ENCODE results near the gene OTOP3. TPM values are rescaled to one million over a fixed set of nuclear protein-coding genes. Genes with fewer than 3 reads are reported as not detected.

The OTOP3 gene
- total and polyA plus RNA-seq, 2 donors (not counting 3 experiments of a cell fraction or from before 2014, with no cell fraction given): not detected

GRCh38 chr17:74945543-74945942, 9.8 kb downstream of the OTOP3 start:
- H4K20me1 ChIP-seq (replicated peaks; ENCODE audit: control insufficient read depth, extremely low read depth, insufficient read depth, low read length): no peaks in the 10 kb centered on the region
- DNase-seq (ENCODE audit: low read depth, low spot score): no peak
- dilution Hi-C loops (cut with MboI; ENCODE audit: extremely low pct_ligation_motif_present, low sequenced_read_pairs) (no loop called here), intact Hi-C loops (cut with micrococcal nuclease) (no loop called here)
- no peak overlapping the region for H2AFZ ChIP-seq (ENCODE audit: low read depth, low read length)
- H3K9me1 ChIP-seq (replicated peaks; ENCODE audit: control insufficient read depth, extremely low read depth, insufficient read depth, low read length): no peaks in the 10 kb centered on the region
- H3K36me3 ChIP-seq (ENCODE audit: control insufficient read depth in 2 of 2, extremely low read depth in 1 of 2, insufficient read depth in 2 of 2, low read length in 2 of 2): no peaks in the 10 kb centered on the region
- ChIA-PET CTCF (interaction anchor here (0.9 to 1.7 kb wide), 4 partner anchors 12 to 256 kb away, joined by 3 to 5 read pairs (median 3); no protein-coding TSS in a partner anchor), POLR2A (no interaction called here)
- H3K27ac ChIP-seq (ENCODE audit: insufficient read depth, low read depth, low read length): no peak overlapping the region
- no peaks in the 10 kb centered on the region for H3K9me3 ChIP-seq (replicated peaks; ENCODE audit: control insufficient read depth, insufficient read depth, low read length)
- FAIRE-seq: no peak
- BruUV-seq (replicated peaks): no TSS peak
- H3K27me3 ChIP-seq (ENCODE audit: control insufficient read depth in 2 of 2, insufficient read depth in 2 of 2, low read length in 2 of 2): peaks cover 0 to 2% of the 10 kb centered on the region in 2 experiments
- H3K4me2 ChIP-seq (ENCODE audit: insufficient read depth, low read length): no peak overlapping the region
- TF ChIP-seq JUN (IDR thresholded peaks at IDR 0.05; ENCODE audit: borderline replicate concordance, insufficient read depth, insufficient read length, low read depth) (no peak), MAX (IDR thresholded peaks at IDR 0.05; ENCODE audit: insufficient read depth, insufficient read length) (no peak), MYC (IDR thresholded peaks at IDR 0.05; ENCODE audit: low read depth, low read length) (no peak), FOS (IDR thresholded peaks at IDR 0.05; ENCODE audit: borderline replicate concordance, insufficient read depth, low read length) (no peak), POLR2A (IDR thresholded peaks at IDR 0.05; ENCODE audit: low read depth, low read length) (no peak), POLR2AphosphoS5 (IDR thresholded peaks at IDR 0.05; ENCODE audit: insufficient read depth, low read depth, low read length) (no peak), CTCF (IDR thresholded peaks at IDR 0.05; ENCODE audit: extremely low read depth in 1 of 2, insufficient read depth in 1 of 2, low read depth in 1 of 2, low read length in 2 of 2) (no peak), EZH2 (IDR thresholded peaks at IDR 0.05; ENCODE audit: borderline replicate concordance, low read depth, low read length, severe bottlenecking) (no peak), GATA2 (IDR thresholded peaks at IDR 0.05; ENCODE audit: insufficient read depth, insufficient read length, low read depth, low read length) (no peak)
- H3K79me2 ChIP-seq (ENCODE audit: control insufficient read depth, insufficient read depth, low read length): no peaks in the 10 kb centered on the region
- no peak overlapping the region for H3K4me3 ChIP-seq (replicated peaks in 1 of 3; ENCODE audit: insufficient read depth in 1 of 3, low read depth in 1 of 3, low read length in 3 of 3)
- H3K4me1 ChIP-seq (ENCODE audit: control insufficient read depth, extremely low read depth, insufficient read depth, low read length): no peaks in the 10 kb centered on the region
- H3K9ac ChIP-seq (replicated peaks; ENCODE audit: extremely low read depth, insufficient read depth, low read length): no peak overlapping the region

Data from endothelial cell of umbilical vein (primary cell).